Natural killer cell (primary cell): ENCODE measurements around the gene MYO5B. TPM values are rescaled to one million over a fixed set of nuclear protein-coding genes. Genes with fewer than 3 reads are reported as not detected.

ENCODE experiments used
- ATAC-seq, 3 donors: fragments of 150-1000 bp in 2 of 3; fragments of 200-7000 bp in 1 of 3; cut with Tn5 transposase; 1 replicate in 1 of 3; 2 replicates in 2 of 3; pipeline ENCODE4 v1.10.0; 2021; ENCODE audit warnings: mild to moderate bottlenecking in 2 of 3, moderate library complexity in 2 of 3
- DNase-seq, 2 donors: peaks; one replicate each; pipeline versions ENCODE4 v3.0.0 to v3.0.0-alpha.2; 2013 to 2021; ENCODE audit warnings: mixed read lengths in 1 of 2
- H3K27ac ChIP-seq: one replicate; pipeline ENCODE4 v1.5.1; 2013; ENCODE audit warnings: mild to moderate bottlenecking, low read length
- H3K27me3 ChIP-seq: one replicate; pipeline ENCODE4 v1.6.1; 2013; ENCODE audit warnings: low read length; ENCODE audit not compliant: control insufficient read depth, insufficient read depth
- H3K36me3 ChIP-seq: one replicate; pipeline ENCODE4 v1.6.1; 2013; ENCODE audit warnings: low read length; ENCODE audit not compliant: control insufficient read depth, insufficient read depth
- H3K4me1 ChIP-seq: one replicate; pipeline ENCODE4 v1.6.1; 2013; ENCODE audit warnings: low read length; ENCODE audit not compliant: control insufficient read depth, insufficient read depth
- H3K4me3 ChIP-seq: one replicate; pipeline ENCODE4 v1.5.1; 2013; ENCODE audit warnings: low read length
- H3K9me3 ChIP-seq: one replicate; pipeline ENCODE4 v1.6.1; 2013; ENCODE audit warnings: low read length; ENCODE audit not compliant: control insufficient read depth, insufficient read depth
- H3K27ac Mint-ChIP-seq, 2 donors: one replicate each; pipeline ENCODE4 v1.8.0; 2022; ENCODE audit warnings: mild to moderate bottlenecking in 2 of 2, mixed read lengths in 2 of 2, moderate library complexity in 1 of 2
- H3K27me3 Mint-ChIP-seq, 2 donors: one replicate each; pipeline ENCODE4 v1.8.0; 2022; ENCODE audit warnings: low read depth in 2 of 2, mixed read lengths in 2 of 2
- H3K36me3 Mint-ChIP-seq: one replicate; pipeline ENCODE4 v1.8.0; 2022; ENCODE audit warnings: mixed read lengths
- H3K4me1 Mint-ChIP-seq, 2 donors: one replicate each; pipeline ENCODE4 v1.8.0; 2022; ENCODE audit warnings: mixed read lengths in 2 of 2
- H3K4me3 Mint-ChIP-seq: one replicate; pipeline ENCODE4 v1.8.0; 2022; ENCODE audit warnings: mild to moderate bottlenecking, moderate library complexity, mixed read lengths
- H3K9me3 Mint-ChIP-seq, 2 donors: one replicate each; pipeline ENCODE4 v1.8.0; 2022; ENCODE audit warnings: mixed read lengths in 2 of 2
- WGBS: methylation state at CpG from one replicate; pipeline ENCODE4 v1.1.7; 2013; ENCODE audit warnings: missing lambda C conversion rate; ENCODE audit not compliant: insufficient coverage; 5-methylcytosine and 5-hydroxymethylcytosine counted together
- intact Hi-C: fragments of 100-400 bp; cut with micrococcal nuclease; formaldehyde crosslinking; loops from one replicate; pipeline ENCODE4 v1.14.2; 2022
- total RNA-seq, 4 donors: library from RNA; stranded (reverse); fragments of 120-200 nt in 1 of 4; gene quantifications; one replicate each; pipeline versions ENCODE4 v1.2.3 to v1.2.4, GENCODE V29; 2013 to 2022
- TF ChIP-seq, protein P1 (sequence below): fragments of 200-600 bp; IDR thresholded peaks from one replicate; pipeline ENCODE4 v1.8.0; 2022; ENCODE audit warnings: antibody characterized with exemption

The MYO5B gene
- total RNA-seq, 3 donors from 2014 or later (not counting 1 experiment from before 2014, with no cell fraction given): 0.33 TPM; not detected in 2

DNA sequence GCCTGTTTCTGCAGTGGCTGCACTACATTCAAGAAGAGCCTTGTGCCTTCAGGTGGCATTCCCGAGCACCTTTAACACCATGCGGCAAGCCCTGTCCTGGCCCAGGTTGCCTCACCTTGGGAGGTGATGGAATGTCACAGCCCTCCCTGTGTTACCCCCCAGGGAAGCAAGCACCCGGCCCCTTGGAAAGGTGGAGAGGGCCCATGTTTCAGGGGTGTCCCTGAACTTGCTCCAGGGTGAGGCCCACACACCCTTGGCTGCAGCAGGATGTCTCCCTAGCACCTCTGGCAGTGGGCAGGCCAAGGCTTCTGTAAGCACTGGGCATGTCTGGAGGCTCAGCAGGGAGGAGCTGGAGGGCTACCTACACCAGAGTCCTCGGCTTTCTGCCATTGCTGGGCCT lies 352.3 kb downstream of the MYO5B start:
- intact Hi-C loops: no loop called here
- H3K4me3 ChIP-seq: no peak overlapping the region
- H3K4me1 ChIP-seq: peaks cover 9% of the 10 kb centered on the region
- no peaks in the 10 kb centered on the region for H3K9me3 Mint-ChIP-seq
- no peak overlapping the region for H3K27ac Mint-ChIP-seq
- H3K9me3 ChIP-seq: no peaks in the 10 kb centered on the region
- DNase-seq (no peak), ATAC-seq (no peak)
- no peaks in the 10 kb centered on the region for H3K27me3 ChIP-seq
- H3K36me3 Mint-ChIP-seq: no peaks in the 10 kb centered on the region
- H3K4me3 Mint-ChIP-seq: no peak overlapping the region
- H3K27me3 Mint-ChIP-seq: no peaks in the 10 kb centered on the region
- TF ChIP-seq, protein P1, sequence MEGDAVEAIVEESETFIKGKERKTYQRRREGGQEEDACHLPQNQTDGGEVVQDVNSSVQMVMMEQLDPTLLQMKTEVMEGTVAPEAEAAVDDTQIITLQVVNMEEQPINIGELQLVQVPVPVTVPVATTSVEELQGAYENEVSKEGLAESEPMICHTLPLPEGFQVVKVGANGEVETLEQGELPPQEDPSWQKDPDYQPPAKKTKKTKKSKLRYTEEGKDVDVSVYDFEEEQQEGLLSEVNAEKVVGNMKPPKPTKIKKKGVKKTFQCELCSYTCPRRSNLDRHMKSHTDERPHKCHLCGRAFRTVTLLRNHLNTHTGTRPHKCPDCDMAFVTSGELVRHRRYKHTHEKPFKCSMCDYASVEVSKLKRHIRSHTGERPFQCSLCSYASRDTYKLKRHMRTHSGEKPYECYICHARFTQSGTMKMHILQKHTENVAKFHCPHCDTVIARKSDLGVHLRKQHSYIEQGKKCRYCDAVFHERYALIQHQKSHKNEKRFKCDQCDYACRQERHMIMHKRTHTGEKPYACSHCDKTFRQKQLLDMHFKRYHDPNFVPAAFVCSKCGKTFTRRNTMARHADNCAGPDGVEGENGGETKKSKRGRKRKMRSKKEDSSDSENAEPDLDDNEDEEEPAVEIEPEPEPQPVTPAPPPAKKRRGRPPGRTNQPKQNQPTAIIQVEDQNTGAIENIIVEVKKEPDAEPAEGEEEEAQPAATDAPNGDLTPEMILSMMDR: no peak
- H3K4me1 Mint-ChIP-seq: peaks cover 49 to 55% of the 10 kb centered on the region in 2 donors
- no peaks in the 10 kb centered on the region for H3K36me3 ChIP-seq
- no peak overlapping the region for H3K27ac ChIP-seq
- WGBS: 81% methylated on average over 4 of the region's 4 CpGs

DNA sequence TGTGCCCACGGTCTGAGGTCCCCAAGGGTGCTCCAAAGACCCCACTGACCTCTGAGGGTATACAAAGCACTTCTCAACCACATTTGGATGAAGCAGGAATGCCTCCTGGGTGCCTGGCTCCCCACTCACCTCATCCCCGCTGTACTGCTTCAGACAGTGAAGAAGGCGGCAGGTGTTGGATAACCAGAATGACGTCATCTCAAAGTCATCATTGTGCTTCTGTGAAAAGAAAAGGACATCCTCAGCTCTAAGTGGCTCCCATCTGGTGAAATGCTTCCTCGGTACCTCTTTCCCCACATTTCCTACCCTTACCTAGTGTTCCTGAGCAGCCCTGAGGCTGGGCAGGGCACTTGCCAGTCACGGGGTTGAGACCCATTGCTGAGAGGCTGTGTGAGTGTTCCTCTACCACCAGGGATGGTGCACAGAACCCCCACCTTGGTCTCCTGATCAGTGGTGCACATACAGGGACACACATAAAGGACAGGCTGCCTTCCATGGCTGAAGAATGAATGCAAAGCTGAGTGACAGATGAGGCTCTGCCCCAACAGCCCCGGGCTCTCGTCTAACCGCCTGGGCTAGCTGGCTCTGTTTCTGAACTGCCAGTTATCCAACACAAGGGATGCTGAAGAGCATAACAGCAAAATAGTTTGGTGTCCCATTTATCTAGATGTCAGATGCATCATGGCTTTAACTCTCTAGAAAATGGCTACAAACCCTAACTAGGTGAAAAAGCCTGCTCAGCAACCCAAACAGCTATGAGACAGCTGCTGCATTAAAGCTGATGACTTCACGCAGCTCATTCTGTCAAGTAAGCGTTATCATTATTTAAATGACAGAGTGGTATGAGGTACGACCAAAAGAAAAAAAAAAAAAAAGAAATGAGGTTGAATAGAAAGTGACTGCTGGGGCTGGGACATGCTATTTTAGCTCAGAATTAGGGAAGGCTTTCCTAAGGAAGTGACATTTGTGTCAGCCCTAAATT lies 353.4 kb downstream of the MYO5B start:
- H3K27me3 ChIP-seq: no peaks in the 10 kb centered on the region
- WGBS: 92% methylated on average over 12 of the region's 12 CpGs
- no peaks in the 10 kb centered on the region for H3K36me3 Mint-ChIP-seq
- H3K27ac Mint-ChIP-seq: peak overlapping the region; percentile 26 to 38
- peaks cover 9% of the 10 kb centered on the region for H3K4me1 ChIP-seq
- no peaks in the 10 kb centered on the region for H3K36me3 ChIP-seq
- no peak for DNase-seq
- intact Hi-C loops: no loop called here
- no peaks in the 10 kb centered on the region for H3K27me3 Mint-ChIP-seq
- H3K4me3 ChIP-seq: no peak overlapping the region
- no peaks in the 10 kb centered on the region for H3K9me3 ChIP-seq
- no peak overlapping the region for H3K4me3 Mint-ChIP-seq
- no peak for ATAC-seq
- no peaks in the 10 kb centered on the region for H3K9me3 Mint-ChIP-seq
- TF ChIP-seq, protein P1: no peak
- H3K27ac ChIP-seq: no peak overlapping the region
- peaks cover 46 to 61% of the 10 kb centered on the region in 2 donors for H3K4me1 Mint-ChIP-seq

DNA sequence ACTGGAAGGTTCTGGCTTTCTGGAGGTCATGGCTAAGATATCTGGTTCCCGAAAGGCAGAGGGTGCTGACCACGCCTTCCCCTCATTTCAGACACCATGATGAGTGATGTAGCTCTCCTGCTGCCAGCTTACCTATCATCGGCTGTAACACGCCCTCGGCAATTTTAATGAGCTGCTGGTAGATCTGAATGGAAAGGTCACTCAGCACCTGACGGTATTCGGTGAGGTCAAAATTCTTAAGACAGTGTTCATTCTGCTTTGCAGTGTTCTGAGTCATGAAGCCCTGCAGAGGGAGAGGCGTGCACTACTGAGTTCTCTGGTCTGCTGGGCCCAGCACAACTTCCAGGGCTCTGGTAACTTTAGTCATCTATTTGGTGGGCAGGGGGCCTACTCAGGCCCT lies 355.9 kb downstream of the MYO5B start:
- TF ChIP-seq, protein P1: no peak
- no peaks in the 10 kb centered on the region for H3K27me3 Mint-ChIP-seq
- Histone ChIP-seq H3K9me3 (no peaks in the 10 kb centered on the region), H3K36me3 (no peaks in the 10 kb centered on the region), H3K27ac (no peak overlapping the region), H3K4me3 (no peak overlapping the region), H3K4me1 (peaks cover 6% of the 10 kb centered on the region), H3K27me3 (no peaks in the 10 kb centered on the region)
- DNase-seq (no peak), ATAC-seq (no peak)
- no peaks in the 10 kb centered on the region for H3K9me3 Mint-ChIP-seq
- H3K4me3 Mint-ChIP-seq: no peak overlapping the region
- intact Hi-C loops: no loop called here
- H3K27ac Mint-ChIP-seq: no peak overlapping the region
- peaks cover 39 to 53% of the 10 kb centered on the region in 2 donors for H3K4me1 Mint-ChIP-seq
- H3K36me3 Mint-ChIP-seq: no peaks in the 10 kb centered on the region
- WGBS: 97% methylated on average over 8 of the region's 8 CpGs
